Ecto neural progenitor cell (in vitro differentiated cells): ENCODE results near the gene PDCD7.
"Not testable (repeated sequence)": the region's sequence is repeated elsewhere in the genome, so short reads cannot be mapped to it uniquely, and the experiment has no call there.

ENCODE experiments used
- DNase-seq: peaks from one replicate; pipeline ENCODE4 v3.0.0-alpha.2; 2018; ENCODE audit warnings: low spot score

Gene PDCD7

DNA sequence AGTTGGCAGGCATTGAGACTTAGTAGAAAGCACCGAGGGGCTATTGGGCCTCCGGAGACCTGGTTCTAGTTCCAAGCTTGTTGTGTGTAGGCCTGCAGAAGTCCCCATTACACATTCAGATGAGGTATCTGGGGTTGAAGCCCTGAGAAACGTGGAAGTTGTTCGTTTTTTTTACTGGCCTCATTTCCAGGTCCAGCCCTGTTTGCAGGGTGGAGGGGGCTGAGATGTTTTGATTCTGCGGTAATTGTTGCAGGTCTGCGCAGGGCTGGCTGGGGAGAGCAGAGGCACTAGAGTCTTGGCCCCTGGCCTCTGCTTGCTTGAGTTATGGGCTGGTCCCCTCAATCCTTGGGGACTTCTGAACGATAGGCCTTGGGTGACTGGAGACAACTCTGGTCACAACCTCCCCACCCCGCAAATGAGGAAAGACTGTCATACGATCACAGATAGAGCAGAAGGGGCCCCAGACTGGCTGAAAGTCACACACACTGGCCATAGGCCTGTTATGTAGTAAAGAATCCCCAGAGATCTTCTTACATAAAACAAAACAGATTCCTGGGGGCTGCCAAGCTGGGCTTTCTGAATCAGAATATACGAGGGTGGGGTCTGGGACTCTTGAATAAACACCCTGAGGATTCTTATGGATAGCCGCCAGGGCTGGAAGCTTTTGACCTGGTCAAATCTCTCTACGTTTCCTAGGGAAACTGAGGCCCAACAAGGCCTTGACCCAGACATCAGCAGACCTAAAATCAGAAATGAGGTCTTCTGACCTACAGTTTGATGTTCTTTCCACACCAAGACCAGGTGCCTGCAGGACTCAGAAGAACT lies 41.5 kb downstream of the PDCD7 start:
- DNase-seq = no peak

DNA sequence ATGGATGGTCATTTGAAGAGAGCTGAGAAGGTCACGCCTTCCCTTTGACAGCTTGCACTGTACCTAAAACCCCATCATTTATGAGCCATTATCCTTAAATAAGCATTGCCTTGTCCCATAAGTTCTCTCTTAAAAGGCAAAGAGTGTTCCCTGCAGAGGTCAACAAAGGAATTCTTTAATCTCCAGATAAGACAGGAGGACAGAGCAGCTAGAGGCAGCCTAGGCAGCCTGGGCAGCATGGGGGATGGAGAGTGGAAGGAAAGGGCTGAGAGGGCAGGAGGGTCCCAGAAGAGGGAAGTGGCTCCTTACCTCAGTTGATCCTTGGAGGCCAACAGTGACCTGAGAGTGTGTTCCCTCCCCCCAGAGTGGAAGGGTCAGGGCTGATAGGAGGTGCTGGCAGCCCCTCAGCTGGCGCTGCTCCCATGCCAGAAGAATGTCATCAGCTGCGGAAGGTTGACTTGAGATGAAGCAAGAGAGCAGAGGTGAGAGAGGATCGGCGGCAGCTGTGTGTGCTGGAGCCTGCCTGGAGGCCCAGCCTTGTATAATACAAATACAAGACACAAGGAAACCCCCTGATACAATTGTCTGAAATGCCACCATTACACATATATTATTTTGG lies 44.3 kb downstream of the PDCD7 start:
- DNase-seq = no peak

DNA sequence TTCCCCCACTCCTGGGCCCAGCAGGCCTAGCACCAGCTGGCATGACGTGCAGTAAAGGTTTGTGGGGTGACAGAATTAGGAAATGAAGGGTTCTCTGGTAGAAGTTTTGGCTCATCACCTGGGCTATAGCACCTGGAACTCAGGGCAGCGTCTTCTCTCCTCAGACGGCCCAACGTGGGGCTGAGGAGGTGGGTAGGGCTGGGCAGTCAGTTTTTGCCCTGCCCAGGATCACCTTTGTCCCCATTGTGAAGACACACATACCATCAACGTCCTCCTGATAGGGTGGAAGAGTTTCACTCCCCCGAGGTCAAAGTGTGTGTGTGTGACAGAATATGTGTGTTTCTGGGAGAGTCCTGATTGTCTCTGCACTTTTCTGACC lies 45.0 kb downstream of the PDCD7 start:
- no peak for DNase-seq

DNA sequence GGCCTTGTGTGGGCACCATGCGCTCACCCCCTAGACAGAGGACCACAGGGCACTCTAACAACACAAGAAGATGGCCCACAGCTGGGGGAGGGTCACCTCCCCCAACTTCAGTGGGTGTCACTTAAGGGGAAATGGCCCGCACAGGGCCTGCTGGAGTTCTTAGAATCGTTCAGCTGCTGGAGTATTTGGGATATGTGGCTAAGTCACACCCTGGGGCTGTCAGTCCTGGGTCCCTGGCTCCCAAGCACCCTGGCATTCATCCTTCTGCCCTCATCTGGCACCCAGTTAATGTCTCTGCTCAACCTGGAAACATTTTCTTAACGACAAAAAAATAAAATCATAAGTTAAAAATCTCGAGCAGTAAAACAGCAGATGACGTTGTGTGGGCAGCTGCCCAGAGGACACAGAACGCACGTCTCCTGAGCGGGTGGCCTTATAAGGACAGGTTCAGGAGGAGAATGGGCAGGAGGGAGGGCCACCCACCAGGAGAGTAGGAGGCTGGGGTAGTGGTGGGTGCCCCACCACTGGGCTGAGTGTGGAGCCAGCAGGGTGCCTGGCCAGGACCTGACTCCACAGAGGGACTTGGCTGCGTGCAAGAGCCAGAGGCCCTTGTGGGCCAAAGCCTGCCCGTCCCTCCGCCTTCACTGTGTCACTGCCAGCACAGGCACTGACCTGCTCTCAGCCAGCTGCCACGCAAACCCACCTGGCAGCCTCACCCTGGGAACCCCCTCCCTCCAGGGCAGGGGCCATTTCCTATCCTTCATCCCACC lies 45.5 kb downstream of the PDCD7 start:
- no peak for DNase-seq

DNA sequence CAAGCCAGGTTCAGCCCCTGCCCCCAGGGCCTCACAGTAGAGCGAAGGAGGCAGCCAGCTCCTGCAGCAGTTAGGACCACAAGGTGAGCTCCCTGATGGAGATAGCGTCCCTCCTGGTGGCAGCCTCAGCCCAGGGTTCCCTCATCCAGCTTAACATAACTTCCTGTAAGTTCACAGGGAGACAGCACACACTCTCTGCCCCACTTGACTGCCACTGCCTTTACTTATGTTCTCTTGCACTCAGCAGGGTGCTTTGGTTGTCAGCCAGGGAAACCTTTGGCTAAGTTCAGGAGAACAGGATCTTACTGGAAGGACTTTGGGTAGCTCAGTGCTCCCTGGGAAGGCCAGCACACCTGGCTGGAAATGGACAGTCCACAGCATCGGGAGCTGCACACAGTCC lies 46.2 kb downstream of the PDCD7 start:
- no peak for DNase-seq

DNA sequence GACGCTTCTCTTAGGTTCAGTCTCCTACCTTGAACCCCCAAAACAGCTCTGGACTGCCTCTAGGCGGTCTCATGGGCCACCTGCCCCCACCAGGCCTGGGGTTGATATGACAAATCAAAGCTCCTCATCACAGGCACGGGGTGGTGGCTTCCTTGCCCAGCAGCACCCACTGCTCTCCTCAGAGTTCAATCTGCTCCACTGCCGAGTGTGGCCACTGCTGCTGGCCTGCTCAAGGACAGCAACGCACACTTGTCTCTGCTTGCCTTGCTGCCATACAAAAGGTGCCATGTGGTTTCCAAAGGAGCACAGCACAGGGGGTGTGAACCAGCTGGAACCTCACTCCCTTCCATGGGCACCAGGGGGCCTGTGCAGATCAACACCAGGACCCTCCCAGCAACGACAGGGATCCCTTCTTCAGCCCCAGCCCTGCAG lies 46.9 kb downstream of the PDCD7 start:
- DNase-seq = no peak

DNA sequence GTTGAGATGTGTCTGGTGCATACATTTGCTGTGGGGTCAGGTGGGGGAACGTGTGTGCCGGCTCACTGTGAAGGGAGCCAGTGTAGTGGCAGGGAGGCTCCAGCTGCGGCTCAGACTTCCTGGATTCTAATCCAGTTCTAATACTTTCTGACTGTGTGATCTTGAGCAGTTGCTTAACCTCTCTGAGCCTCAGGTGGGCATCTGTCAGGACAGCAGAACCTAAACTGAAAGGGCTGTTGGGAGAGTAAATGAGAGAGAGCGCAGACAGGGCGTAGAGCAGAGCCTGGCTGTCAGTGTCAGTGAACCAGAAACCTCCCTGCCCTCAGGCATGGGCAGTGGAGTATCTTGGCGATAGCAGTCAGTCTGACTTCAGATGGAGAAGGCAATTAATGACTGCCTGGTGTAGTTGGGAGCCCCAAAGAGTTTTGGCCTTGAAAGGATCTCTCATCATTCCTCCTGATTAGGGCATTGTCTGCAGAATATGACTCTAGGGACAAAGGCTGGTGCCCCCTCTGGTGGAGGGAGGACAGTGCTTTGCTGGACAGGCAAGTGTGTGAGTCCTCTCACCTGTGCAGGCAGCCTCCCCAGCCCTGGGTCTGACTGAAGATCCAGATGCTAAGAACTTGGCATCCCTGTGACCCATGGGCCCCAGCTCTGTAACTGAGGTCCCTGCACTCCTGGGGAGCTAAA lies 47.5 kb downstream of the PDCD7 start:
- no peak for DNase-seq

DNA sequence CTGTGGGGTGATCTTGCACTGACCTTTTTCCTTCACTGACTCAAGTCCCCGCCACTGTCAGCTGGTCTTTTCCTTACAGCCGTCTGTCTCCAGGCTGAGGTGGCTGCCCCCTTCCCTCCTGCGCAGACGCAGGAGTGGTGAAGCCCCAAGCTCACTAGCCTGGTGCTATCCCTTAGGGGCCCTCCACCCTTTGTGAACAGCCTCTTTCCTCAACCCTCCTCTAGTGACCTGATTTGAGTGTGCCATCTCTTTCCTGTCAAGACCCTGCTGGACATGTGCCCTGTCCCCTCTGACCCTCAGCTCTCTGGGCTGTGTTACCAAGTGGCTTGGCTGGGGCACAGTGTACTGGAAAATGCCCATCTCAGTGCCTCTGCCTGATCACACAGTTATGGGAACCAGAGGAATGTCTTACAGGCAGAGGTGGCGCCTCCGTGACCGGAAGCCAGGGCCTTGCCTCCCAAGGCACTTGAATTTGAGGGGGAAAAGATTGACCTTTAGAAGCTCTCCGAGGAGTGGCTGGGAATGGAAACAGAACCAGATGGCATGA lies 48.3 kb downstream of the PDCD7 start:
- DNase-seq = no peak

DNA sequence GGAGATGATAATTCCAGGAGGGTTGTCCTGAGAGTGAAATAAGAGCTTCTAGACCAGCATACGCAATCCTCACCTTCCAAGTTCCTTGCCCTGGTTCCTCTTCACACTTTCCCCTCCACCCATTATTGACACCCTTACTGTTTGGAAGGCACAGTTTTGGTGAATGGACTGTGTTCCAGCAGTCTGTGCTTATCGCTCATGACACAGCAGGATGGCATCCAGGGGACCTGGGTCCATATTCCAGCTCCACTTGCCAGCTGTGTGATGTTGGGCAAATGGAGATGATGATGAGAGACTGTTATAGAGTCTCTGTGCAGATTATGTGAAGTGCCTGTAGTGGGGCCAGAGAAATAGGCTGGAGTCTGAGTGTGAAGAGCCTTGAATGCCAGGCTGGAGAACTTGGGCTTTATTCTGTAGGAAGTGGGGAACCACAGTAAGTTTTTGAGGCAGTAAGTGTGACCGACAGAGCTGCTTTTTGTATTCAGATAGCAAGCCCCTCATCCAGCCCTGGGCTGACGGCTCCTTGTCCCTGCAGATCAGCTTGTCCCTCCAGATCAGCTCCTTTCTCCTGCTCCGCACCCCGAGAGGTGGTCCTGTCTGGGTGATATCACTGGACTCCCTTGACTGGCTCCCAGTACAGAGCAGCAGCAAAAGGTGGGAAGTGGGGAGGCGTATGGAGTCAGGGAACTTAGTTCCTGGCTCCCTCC lies 49.0 kb downstream of the PDCD7 start:
- DNase-seq = no peak

DNA sequence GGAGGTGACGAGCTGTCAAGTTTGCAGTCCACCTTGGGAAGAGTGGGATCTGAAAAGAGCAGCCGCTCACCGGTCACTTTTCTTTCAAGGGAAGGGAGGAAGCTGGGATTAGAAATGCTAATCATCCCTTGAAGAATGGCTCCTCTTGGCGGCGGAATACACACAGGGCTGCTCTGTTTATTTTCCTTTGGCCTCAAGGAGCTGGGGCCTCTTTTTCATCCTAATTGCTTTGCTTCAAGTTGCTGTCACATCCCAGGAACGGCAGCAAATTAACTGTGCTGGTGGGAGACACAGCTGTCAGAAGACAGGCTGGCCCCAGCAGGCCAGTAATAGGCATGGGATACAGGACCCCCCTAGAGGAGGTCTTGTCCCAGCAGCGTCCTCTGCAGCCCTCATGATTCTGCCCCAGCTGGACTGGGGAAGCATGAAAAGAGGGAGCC lies 50.3 kb downstream of the PDCD7 start:
- DNase-seq = peak; percentile 73

DNA sequence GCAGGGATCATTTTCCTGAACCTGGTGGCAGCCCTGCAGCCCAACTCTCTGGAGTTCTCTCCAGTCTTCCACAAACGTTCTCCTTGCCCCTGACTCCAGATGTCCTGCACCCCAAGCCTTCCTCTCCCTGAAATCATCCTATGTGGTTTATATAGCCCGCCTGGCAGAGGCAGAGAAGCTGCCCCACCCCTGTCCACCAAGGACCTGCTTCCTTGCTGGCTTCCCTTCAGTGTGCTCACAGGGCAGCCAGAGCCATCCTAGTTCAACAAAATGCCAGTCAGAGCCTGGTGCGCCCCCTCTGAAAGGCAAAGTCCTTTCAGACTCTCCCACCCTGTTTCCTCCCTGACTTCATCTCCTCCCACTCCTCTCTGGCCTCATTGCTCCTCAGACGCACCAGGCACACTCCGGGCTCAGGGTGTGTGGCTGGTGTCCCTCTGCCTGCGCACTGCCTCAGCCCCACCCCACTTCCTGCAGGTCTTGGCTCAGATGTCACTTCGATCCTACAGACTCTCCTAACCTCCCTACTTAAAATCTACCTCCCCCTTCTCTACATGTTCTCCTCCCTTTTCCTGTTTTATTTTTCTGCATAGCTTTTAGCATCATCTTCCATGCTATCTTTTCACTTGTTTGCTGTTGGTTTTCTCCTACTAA lies 51.2 kb downstream of the PDCD7 start:
- no peak for DNase-seq

DNA sequence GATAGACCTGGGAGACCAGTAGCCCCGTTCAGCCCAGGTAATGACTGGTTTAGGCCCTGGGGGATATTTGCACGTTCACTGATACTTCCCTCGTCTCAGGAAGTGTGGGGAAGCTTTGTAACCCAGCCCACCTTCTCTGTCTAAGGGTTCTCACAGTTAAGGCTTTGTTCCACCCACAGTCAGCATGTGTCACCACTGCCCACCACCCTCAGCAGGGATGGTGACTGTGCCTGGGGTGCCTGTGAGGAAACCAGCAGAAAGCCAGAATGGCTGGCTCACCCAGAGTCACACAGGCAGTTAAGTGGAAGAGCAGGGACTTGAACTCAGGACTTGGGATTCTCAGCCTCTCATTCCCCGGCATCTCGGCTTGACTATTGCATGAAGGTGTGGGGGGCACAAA lies 51.9 kb downstream of the PDCD7 start:
- no peak for DNase-seq

DNA sequence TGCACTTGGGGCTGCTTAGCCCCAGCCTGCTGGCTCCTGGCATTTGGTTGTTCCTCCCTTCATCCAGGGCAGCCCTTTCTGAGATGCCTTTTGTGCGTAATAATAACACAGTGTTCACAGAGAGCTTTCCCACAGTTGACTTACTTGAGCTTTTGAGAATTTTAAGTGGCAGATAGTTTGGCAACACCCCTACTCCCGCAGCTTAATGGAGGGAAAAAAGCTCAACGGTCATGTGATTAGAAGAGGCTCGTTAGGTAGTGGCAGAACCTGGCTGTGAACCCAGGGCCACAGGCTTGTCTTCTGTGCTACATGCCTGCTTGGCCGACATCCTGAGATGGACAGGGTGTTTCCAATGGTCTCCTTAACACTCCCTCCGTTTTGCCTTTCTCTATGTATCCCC lies 52.3 kb downstream of the PDCD7 start:
- no peak for DNase-seq

DNA sequence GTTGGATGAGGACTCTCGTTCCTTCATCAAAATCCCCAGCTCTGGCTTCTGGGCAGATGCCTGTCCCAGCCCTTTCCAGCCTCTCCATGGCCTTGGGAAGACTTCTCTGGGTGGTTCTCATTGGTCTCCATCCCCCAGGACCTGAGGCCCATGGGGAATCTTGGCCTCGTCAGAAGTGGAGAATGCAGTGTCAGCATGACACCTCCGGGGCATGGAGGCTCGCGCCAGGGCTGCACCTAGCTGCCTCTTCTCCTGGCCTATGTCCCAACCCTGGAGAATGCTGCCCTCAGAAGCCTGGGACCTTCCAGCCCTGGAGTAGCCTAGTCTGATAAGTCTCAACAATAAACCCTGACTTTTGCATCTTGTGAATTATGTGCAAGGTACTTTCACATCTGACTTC lies 54.0 kb downstream of the PDCD7 start:
- DNase-seq = no peak

DNA sequence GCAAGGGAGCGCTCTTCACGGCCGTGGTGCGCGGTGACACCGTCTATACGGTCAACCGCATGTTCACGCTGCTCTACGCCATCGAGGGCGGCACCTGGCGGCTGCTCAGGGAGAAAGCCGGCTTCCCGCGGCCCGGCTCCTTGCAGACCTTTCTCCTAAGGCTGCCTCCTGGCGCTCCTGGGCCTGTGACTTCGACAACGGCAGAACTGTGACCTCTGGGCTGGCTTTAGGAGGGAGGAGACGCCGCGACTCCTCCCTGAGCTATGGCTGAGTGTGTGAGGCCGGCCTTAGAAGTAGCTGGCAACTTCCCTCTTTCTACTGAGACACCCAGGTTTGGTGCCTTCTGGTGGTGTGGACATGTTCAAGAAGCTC lies 55.6 kb downstream of the PDCD7 start:
- peak; percentile 80 for DNase-seq

DNA sequence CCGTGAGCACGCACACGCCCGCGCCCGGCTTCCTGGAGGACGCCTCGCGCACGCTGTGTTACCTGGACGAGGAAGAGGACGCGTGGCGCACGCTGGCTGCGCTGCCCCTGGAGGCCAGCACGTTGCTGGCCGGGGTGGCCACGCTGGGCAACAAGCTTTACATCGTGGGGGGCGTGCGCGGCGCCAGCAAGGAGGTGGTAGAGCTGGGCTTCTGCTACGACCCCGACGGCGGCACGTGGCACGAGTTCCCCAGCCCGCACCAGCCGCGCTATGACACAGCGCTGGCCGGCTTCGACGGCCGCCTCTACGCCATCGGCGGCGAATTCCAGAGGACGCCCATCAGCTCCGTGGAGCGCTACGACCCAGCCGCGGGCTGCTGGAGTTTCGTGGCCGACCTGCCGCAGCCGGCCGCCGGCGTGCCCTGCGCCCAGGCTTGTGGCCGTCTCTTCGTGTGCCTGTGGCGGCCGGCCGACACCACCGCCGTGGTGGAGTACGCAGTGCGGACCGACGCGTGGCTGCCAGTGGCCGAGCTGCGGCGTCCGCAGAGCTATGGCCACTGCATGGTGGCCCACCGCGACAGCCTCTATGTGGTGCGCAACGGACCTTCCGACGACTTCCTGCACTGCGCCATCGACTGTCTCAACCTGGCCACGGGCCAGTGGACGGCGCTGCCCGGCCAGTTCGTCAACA lies 56.2 kb downstream of the PDCD7 start:
- no peak for DNase-seq

DNA sequence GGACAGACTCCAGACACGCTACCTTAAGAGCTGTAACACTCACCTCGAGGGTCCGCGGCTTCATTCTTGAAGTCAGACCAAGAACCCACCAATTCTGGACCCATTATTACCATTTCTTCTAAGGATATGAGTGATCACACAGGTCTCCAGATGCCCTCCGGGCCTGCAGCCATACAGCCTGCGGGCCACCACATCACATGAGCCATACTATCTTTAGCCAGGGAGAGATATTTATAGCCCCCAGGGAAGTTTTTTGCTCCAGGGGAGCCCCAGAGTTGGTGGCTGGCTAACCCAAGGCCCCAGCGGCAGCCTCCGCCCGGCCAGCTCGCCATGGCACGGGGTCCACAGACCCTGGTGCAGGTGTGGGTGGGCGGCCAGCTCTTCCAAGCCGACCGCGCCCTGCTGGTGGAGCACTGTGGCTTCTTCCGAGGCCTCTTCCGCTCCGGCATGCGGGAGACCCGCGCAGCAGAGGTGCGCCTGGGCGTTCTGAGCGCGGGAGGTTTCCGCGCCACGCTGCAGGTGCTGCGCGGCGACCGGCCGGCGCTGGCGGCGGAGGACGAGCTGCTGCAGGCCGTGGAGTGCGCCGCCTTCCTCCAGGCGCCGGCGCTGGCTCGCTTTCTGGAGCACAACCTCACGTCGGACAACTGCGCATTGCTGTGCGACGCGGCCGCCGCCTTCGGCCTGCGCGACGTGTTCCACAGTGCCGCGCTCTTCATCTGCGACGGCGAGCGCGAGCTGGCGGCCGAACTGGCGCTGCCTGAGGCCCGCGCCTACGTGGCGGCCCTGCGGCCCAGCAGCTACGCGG lies 56.9 kb downstream of the PDCD7 start, which contains the start of gene KBTBD13:
KBTBD13 (plus strand) TSS at position 261 of the 805 bp plus-strand sequence; CDS start at position 331, 70 bp downstream.
- no peak for DNase-seq

DNA sequence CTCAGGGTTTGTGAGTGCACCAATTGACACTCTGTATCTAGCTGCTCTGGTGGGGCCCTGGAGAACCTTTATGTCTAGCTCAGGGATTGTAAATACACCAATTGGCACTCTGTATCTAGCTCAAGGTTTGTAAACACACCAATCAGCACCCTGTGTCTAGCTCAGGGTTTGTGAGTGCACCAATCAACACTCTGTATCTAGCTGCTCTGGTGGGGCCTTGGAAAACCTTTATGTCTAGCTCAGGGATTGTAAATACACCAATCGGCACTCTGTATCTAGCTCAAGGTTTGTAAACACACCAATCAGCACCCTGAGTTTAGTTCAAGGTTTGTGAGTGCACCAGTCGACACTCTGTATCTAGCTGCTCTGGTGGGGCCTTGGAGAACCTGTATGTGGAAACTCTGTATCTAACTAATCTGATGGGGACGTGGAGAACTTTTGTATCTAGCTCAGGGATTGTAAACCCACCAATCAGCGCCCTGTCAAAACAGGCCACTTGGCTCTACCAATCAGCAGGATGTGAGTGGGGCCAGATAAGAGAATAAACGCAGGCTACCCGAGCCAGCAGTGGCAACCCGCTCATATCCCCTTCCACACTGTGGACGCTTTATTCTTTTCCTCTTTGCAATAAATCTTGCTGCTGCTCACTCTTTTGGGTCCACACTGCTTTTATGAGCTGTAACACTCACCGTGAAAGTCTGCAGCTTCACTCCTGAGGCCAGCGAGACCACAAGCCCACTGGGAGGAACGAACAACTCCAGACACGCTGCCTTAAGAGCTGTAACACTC lies 57.8 kb downstream of the PDCD7 start:
- DNase-seq = not testable (repeated sequence)

DNA sequence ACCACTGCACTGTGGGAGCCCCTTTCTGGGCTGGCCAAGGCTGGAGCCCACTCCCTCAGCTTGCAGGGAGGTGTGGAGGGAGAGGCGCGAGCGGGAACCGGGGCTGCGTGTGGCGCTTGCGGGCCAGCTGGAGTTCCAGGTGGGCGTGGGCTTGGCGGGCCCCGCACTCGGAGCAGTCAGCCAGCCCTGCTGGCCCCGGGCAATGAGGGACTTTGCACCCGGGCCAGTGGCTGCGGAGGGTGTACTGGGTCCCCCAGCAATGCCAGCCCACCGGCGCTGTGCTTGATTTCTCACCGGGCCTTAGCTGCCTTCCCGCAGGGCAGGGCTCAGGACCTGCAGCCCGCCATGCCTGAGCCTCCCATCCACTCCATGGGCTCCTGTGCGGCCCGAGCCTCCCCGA lies 58.7 kb downstream of the PDCD7 start:
- DNase-seq = not testable (repeated sequence)
